ENCODE data around the gene NSUN4. TPM values are rescaled to one million over a fixed set of nuclear protein-coding genes. Genes with fewer than 3 reads are reported as not detected.

Gene NSUN4
- total and polyA plus RNA-seq, 2 donors (not counting 1 experiment from before 2014, with no cell fraction given) = 21.3 to 33.7 TPM

- peak overlapping the region; percentile 97 for H3K4me2 ChIP-seq (replicated peaks; ENCODE audit: low read depth, low read length, poor library complexity, severe bottlenecking)
- ChIA-PET CTCF (interaction anchor here (0.9 to 3.9 kb wide), 4 partner anchors 39 to 47 kb away, joined by 4 to 36 read pairs (median 20); partner anchors contain the start of gene NSUN4), POLR2A (interaction anchor here (2.1 kb wide), 1 partner anchor 55 kb away, joined by 17 read pairs; the partner anchor contains the start of gene RAD54L)
- H3K79me2 ChIP-seq (ENCODE audit: control insufficient read depth, insufficient read depth, low read length) = peaks cover 81% of the 10 kb centered on the region
- Mint-ChIP-seq H3K27me3 (no peaks in the 10 kb centered on the region), H3K4me1 (peaks cover 40% of the 10 kb centered on the region), H3K27ac (peak overlapping the region; percentile 99), H3K9me3 (ENCODE audit: insufficient read depth) (no peaks in the 10 kb centered on the region), H3K4me3 (peak overlapping the region; percentile 100)
- peak overlapping the region; percentile 77 to 92 for H3K27ac ChIP-seq (ENCODE audit: low read length in 2 of 2)
- ATAC-seq (ENCODE audit: low read depth) = peak; percentile 18
- peaks cover 38% of the 10 kb centered on the region for H4K20me1 ChIP-seq (ENCODE audit: control insufficient read depth, insufficient read depth, low read length, poor library complexity, severe bottlenecking)
- H3K4me1 ChIP-seq (ENCODE audit: control insufficient read depth in 2 of 2, insufficient read depth in 2 of 2, low read length in 2 of 2) = peaks cover 19 to 34% of the 10 kb centered on the region in 2 donors
- peak overlapping the region; percentile 2 to 98 (median 79) for H3K4me3 ChIP-seq (ENCODE audit: control extremely low read depth in 1 of 5, extremely low read depth in 1 of 5, insufficient read depth in 1 of 5, low read depth in 2 of 5, low read length in 4 of 5)
- no peaks in the 10 kb centered on the region for H3K27me3 ChIP-seq (replicated peaks in 1 of 4; ENCODE audit: control extremely low read depth in 1 of 4, control insufficient read depth in 3 of 4, insufficient read depth in 4 of 4, low read length in 3 of 4)
- TF ChIP-seq EZH2 (IDR thresholded peaks at IDR 0.05; ENCODE audit: borderline replicate concordance, insufficient read depth, low read depth, low read length, poor library complexity, severe bottlenecking) (no peak), CTCF (IDR thresholded peaks at IDR 0.05) (peak; percentile 45)
- H3K36me3 ChIP-seq (replicated peaks in 1 of 2; ENCODE audit: control extremely low read depth in 1 of 2, control insufficient read depth in 1 of 2, extremely low read depth in 1 of 2, insufficient read depth in 2 of 2, low read length in 1 of 2) = peaks cover 0 to 11% of the 10 kb centered on the region in 2 experiments
- under 1% methylated on average over 79 of the region's 79 CpGs for WGBS (ENCODE audit: insufficient coverage)
- H3K9ac ChIP-seq (ENCODE audit: low read length) = peak overlapping the region; percentile 95
- DNase-seq = peak; percentile 79
- H3K9me3 ChIP-seq (ENCODE audit: control extremely low read depth in 1 of 3, control insufficient read depth in 2 of 3, insufficient read depth in 1 of 3, low read length in 2 of 3) = no peaks in the 10 kb centered on the region
- intact Hi-C loops (cut with micrococcal nuclease) = loop anchor here (2.0 to 5.0 kb wide), 6 partner anchors 31 to 551 kb away; partner anchors contain the start of genes EFCAB14, IPP, MKNK1 and PIK3R3
- H2AFZ ChIP-seq (ENCODE audit: insufficient read depth, low read depth, low read length, poor library complexity, severe bottlenecking) = peak overlapping the region; percentile 92
These were observed 38.6 kb upstream of the NSUN4 start for GRCh38 chr1:46301808-46302640.

Measured in B cell (primary cell).